HCT116 (cell line): Measurements from ENCODE around the gene KLHL3.

ENCODE experiments used
- ELF1 ChIP-seq: IDR thresholded peaks from 2 replicates; pipeline ENCODE4 v1.6.1; 2012; ENCODE audit warnings: low read depth, borderline replicate concordance
- EZH2 ChIP-seq: fragments of 200-600 bp; sonication (generic); IDR thresholded peaks from 2 replicates; pipeline ENCODE4 v1.6.1; 2017; ENCODE audit warnings: antibody characterized with exemption, mixed run types
- YY1 ChIP-seq: IDR thresholded peaks from 2 replicates; pipeline ENCODE4 v1.6.1; 2011; ENCODE audit warnings: low read length, low read depth, moderate library complexity, mild to moderate bottlenecking; ENCODE audit not compliant: insufficient replicate concordance; ENCODE audit errors: extremely low read depth
- ZFX ChIP-seq: fragments of 450-650 bp; IDR thresholded peaks from 2 replicates; pipeline ENCODE4 v1.6.1; 2017
- TF ChIP-seq, protein P1 (sequence below), 3 experiments: fragments of 200-600 bp in 1 of 3; sonication (generic) in 1 of 3; IDR thresholded peaks in 2 of 3; conservative IDR thresholded peaks in 1 of 3; 2 replicates each; pipeline ENCODE4 v1.5.1; 2012 to 2017; ENCODE audit warnings: low read depth in 2 of 3, low read length in 2 of 3, antibody characterized with exemption in 1 of 3, borderline replicate concordance in 1 of 3, control low read depth in 1 of 3, mild to moderate bottlenecking in 1 of 3, mixed read lengths in 1 of 3, mixed run types in 1 of 3, moderate library complexity in 1 of 3; ENCODE audit not compliant: insufficient read depth in 1 of 3
- TF ChIP-seq, protein P2 (sequence below): IDR thresholded peaks from 2 replicates; pipeline ENCODE4 v1.6.1; 2012; ENCODE audit warnings: low read depth

DNA sequence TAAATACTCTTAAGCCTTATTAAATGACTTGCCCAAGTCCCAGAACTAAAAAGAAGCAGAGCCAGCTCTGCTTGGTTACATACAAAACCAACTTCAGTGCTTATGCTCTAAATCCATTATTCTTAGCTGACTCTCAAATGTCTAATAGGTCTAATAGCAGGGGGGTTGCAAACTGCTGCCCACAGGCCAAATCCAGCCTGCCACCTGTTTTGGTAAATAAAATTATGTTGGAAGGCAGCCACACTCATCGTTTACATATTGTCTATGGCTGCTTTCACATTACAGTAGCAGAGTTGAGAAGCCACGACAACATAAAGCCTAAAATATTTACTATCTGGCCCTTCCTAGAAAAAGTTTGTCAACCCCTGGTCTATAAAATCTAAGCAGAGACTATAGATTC is 69.0 kb downstream of the KLHL3 start:
- TF ChIP-seq, protein P1, sequence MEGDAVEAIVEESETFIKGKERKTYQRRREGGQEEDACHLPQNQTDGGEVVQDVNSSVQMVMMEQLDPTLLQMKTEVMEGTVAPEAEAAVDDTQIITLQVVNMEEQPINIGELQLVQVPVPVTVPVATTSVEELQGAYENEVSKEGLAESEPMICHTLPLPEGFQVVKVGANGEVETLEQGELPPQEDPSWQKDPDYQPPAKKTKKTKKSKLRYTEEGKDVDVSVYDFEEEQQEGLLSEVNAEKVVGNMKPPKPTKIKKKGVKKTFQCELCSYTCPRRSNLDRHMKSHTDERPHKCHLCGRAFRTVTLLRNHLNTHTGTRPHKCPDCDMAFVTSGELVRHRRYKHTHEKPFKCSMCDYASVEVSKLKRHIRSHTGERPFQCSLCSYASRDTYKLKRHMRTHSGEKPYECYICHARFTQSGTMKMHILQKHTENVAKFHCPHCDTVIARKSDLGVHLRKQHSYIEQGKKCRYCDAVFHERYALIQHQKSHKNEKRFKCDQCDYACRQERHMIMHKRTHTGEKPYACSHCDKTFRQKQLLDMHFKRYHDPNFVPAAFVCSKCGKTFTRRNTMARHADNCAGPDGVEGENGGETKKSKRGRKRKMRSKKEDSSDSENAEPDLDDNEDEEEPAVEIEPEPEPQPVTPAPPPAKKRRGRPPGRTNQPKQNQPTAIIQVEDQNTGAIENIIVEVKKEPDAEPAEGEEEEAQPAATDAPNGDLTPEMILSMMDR (IDR thresholded peaks at IDR 0.05 in 2 of 3, conservative IDR thresholded peaks at IDR 0.05 in 1 of 3; ENCODE audit: borderline replicate concordance in 1 of 3, insufficient read depth in 1 of 3, low read depth in 2 of 3, low read length in 2 of 3), result no peak
- TF ChIP-seq, protein P2, sequence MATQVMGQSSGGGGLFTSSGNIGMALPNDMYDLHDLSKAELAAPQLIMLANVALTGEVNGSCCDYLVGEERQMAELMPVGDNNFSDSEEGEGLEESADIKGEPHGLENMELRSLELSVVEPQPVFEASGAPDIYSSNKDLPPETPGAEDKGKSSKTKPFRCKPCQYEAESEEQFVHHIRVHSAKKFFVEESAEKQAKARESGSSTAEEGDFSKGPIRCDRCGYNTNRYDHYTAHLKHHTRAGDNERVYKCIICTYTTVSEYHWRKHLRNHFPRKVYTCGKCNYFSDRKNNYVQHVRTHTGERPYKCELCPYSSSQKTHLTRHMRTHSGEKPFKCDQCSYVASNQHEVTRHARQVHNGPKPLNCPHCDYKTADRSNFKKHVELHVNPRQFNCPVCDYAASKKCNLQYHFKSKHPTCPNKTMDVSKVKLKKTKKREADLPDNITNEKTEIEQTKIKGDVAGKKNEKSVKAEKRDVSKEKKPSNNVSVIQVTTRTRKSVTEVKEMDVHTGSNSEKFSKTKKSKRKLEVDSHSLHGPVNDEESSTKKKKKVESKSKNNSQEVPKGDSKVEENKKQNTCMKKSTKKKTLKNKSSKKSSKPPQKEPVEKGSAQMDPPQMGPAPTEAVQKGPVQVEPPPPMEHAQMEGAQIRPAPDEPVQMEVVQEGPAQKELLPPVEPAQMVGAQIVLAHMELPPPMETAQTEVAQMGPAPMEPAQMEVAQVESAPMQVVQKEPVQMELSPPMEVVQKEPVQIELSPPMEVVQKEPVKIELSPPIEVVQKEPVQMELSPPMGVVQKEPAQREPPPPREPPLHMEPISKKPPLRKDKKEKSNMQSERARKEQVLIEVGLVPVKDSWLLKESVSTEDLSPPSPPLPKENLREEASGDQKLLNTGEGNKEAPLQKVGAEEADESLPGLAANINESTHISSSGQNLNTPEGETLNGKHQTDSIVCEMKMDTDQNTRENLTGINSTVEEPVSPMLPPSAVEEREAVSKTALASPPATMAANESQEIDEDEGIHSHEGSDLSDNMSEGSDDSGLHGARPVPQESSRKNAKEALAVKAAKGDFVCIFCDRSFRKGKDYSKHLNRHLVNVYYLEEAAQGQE, result no peak
- TF ChIP-seq ZFX (no peak), YY1 (no peak), EZH2 (no peak), ELF1 (no peak)
